ENCODE measurements around the gene SLC10A7.

Gene SLC10A7

DNA sequence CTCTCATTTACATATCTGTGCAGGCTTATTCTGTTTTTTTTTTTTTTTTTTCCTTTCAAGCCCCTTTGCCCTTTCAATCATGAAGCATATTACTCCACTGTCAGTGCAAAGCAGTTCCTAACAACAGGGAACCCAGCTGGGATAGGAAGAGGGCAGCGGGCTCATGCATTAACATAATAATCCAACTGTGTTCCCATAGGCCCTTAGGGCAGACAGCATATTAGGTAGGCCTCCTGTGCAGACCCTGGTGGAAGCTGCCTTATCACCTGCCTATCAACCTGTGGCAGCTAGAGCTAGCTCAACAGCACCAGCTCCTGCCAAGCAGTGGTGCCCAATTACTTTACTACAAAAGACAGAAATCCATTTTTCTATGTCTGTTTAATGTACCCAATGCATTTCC, 49.3 kb downstream of the SLC10A7 start:
- TF ChIP-seq, protein P1, sequence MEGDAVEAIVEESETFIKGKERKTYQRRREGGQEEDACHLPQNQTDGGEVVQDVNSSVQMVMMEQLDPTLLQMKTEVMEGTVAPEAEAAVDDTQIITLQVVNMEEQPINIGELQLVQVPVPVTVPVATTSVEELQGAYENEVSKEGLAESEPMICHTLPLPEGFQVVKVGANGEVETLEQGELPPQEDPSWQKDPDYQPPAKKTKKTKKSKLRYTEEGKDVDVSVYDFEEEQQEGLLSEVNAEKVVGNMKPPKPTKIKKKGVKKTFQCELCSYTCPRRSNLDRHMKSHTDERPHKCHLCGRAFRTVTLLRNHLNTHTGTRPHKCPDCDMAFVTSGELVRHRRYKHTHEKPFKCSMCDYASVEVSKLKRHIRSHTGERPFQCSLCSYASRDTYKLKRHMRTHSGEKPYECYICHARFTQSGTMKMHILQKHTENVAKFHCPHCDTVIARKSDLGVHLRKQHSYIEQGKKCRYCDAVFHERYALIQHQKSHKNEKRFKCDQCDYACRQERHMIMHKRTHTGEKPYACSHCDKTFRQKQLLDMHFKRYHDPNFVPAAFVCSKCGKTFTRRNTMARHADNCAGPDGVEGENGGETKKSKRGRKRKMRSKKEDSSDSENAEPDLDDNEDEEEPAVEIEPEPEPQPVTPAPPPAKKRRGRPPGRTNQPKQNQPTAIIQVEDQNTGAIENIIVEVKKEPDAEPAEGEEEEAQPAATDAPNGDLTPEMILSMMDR (IDR thresholded peaks at IDR 0.05): no peak
- Histone ChIP-seq H3K36me3 (no peaks in the 10 kb centered on the region), H3K4me1 (no peaks in the 10 kb centered on the region), H3K9me3 (no peaks in the 10 kb centered on the region), H3K27ac (no peak overlapping the region), H3K4me3 (no peak overlapping the region), H3K27me3 (no peaks in the 10 kb centered on the region)
- DNase-seq: no peak
- intact Hi-C loops (cut with DNase I; ENCODE audit: low total_unique reads): no loop called here

DNA sequence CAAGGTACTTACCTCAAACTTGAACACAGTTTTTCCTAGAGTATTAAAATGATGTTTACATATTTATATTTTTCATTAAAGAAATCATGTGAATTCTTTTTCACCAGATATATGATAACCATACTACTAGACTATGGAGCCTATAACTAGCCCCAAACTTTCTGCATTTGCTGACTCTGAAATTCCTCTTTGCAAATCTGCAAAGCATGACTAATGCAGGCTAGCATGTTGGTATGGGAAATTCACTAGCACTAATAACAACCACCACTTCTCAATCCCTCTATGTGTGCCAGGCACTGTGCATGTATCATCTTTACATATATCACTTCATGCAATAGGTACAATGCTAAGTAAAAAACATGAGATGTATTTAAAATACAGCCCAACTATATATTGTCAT, 51.1 kb downstream of the SLC10A7 start:
- DNase-seq: no peak
- intact Hi-C loops (cut with DNase I; ENCODE audit: low total_unique reads): no loop called here
- Histone ChIP-seq H3K4me1 (no peaks in the 10 kb centered on the region), H3K27me3 (no peaks in the 10 kb centered on the region), H3K4me3 (no peak overlapping the region), H3K27ac (no peak overlapping the region), H3K36me3 (no peaks in the 10 kb centered on the region), H3K9me3 (no peaks in the 10 kb centered on the region)
- TF ChIP-seq, protein P1 (IDR thresholded peaks at IDR 0.05): no peak

DNA sequence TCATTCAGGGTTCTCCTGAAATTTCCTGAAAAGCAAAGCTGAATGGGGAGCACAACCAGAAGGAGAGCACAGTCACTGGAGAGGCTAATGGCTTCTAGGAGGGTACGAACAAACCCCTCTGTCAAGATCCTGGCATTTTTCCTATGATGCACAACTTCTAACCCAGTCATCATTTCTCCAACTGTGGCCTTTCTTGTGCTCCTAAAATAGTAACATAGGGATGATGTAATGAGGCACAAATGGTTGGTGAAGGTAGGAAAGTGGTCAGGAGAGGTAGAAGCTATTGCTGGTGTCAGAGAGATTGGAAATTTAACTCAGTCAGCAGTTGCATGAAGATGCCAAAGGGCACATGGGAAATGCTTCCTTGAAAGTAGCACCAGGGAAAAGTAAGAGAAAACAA, 52.7 kb downstream of the SLC10A7 start:
- Histone ChIP-seq H3K4me3 (no peak overlapping the region), H3K4me1 (no peaks in the 10 kb centered on the region), H3K36me3 (no peaks in the 10 kb centered on the region), H3K27ac (no peak overlapping the region), H3K27me3 (no peaks in the 10 kb centered on the region), H3K9me3 (no peaks in the 10 kb centered on the region)
- TF ChIP-seq, protein P1 (IDR thresholded peaks at IDR 0.05): no peak
- no peak for DNase-seq
- intact Hi-C loops (cut with DNase I; ENCODE audit: low total_unique reads): no loop called here

DNA sequence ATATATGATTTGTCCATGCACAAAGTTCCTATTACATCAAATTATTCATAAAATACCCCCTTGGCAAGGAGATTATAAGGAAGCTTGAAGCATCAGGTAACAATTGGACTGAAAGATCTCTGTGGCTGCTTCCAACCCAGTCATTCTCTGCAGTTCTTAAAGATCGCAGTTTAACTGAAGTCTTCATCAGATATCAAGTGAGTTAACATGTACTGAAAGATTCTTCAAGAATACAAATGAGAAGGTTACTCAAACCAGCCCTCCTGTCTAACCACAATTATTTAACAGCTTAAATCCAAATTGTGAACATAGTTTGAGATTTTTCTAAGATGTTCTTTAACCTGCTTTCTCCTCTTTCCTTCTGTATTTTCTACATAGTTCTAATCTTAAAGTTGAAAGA, 56.1 kb downstream of the SLC10A7 start:
- H3K27ac ChIP-seq: no peak overlapping the region
- intact Hi-C loops (cut with DNase I; ENCODE audit: low total_unique reads): no loop called here
- no peaks in the 10 kb centered on the region for H3K9me3 ChIP-seq
- no peak overlapping the region for H3K4me3 ChIP-seq
- H3K36me3 ChIP-seq: no peaks in the 10 kb centered on the region
- TF ChIP-seq, protein P1 (IDR thresholded peaks at IDR 0.05): no peak
- no peaks in the 10 kb centered on the region for H3K27me3 ChIP-seq
- H3K4me1 ChIP-seq: no peaks in the 10 kb centered on the region
- DNase-seq: no peak

DNA sequence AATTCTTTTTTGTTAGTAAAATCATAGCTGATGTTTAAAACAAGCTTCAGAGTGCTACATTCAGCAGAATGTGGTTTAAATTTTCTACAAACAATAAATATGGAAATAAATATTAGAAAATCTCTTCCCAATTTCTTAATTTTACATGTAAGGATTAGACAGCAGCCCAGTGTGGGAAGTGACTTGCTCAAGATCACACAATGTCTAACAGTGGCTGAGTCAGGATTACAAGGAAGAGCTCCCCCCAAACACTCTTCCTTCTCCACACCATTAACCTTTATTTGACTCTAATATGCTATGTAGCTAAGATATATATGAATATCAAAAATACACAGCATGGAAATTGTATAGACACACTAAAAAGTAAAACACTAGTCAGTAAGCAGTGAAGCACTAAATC, 59.5 kb downstream of the SLC10A7 start:
- H3K4me1 ChIP-seq: no peaks in the 10 kb centered on the region
- H3K4me3 ChIP-seq: no peak overlapping the region
- no peak overlapping the region for H3K27ac ChIP-seq
- TF ChIP-seq, protein P1 (IDR thresholded peaks at IDR 0.05): no peak
- H3K9me3 ChIP-seq: no peaks in the 10 kb centered on the region
- intact Hi-C loops (cut with DNase I; ENCODE audit: low total_unique reads): no loop called here
- H3K36me3 ChIP-seq: no peaks in the 10 kb centered on the region
- no peak for DNase-seq
- no peaks in the 10 kb centered on the region for H3K27me3 ChIP-seq

DNA sequence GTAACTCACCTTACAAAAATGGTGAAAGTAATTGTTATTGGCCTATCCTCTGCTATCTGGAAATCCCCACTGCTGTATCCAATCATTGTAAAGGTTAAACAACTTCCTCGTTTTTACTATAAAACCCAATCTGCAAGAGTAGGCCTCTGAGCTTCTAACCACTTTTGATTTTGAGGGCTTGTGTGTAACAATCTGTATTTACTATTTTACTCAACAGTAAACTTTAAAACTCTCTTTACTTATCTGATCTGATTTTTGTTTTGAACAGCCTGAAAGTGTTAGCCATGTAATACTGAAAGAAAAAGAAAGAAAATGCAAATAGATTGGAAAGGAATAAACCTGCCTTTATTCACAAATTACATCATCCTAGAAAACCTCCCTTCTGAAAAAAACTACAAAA, 63.1 kb downstream of the SLC10A7 start:
- no peak overlapping the region for H3K27ac ChIP-seq
- no peak overlapping the region for H3K4me3 ChIP-seq
- TF ChIP-seq, protein P1 (IDR thresholded peaks at IDR 0.05): no peak
- no peaks in the 10 kb centered on the region for H3K27me3 ChIP-seq
- intact Hi-C loops (cut with DNase I; ENCODE audit: low total_unique reads): no loop called here
- no peaks in the 10 kb centered on the region for H3K9me3 ChIP-seq
- no peaks in the 10 kb centered on the region for H3K4me1 ChIP-seq
- no peak for DNase-seq
- no peaks in the 10 kb centered on the region for H3K36me3 ChIP-seq
